GM18502 (cell line): ENCODE measurements around the gene STXBP5L.
"Not testable (repeated sequence)": the region's sequence is repeated elsewhere in the genome, so short reads cannot be mapped to it uniquely, and the experiment has no call there.

Experiments used
- ATAC-seq: cut with Tn5 transposase; IDR thresholded peaks from one replicate; pipeline ENCODE4 v1.9.1; 2021; ENCODE audit warnings: mild to moderate bottlenecking; ENCODE audit not compliant: unreplicated experiment, poor library complexity

STXBP5L gene

GRCh38 chr3:120908030-120908794 is at the start of gene STXBP5L:
Gene STXBP5L (plus strand): TSS chr3:120908205. CDS start chr3:120909579, 1,374 bp downstream.
- ATAC-seq: peak; percentile 98

DNA sequence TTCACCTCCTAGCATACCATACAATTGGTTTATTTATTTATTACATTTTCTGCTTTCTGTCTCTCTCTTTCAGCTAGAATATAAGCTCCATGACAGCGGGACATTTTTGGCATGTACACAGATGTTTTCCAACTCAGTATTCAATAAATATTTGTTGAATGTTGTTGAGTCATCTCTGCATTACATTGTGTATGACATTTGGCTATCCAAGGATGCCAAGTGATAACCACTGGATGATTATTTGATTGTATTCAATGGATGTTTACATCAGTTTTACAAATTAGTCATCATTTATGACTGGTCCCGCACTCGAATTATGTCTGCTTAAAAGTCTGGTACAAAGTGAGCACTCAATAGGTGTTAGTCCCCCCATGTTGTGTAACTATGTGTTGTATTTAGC is 49.5 kb upstream of the STXBP5L start:
- ATAC-seq: no peak

DNA sequence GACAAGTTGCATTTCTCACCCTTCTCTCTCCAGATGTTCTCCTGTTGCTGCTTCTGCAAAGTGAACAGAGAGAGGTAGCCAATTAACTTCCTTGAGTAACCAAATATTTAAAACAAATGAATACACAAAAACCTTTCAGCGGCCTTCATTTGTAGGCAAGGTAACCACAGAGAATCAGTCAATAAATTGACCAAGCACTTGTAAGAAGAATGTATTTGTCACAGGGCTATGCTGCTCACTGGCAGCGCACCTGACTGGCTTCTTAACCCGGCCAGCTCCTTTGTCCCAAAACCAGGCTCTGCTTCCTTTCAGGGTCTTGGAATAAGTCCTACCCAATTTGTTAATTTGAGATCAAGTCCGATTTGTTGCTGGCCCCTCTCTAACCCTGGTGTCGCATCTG is 43.5 kb upstream of the STXBP5L start:
- ATAC-seq: no peak

GRCh38 chr3:120875507-120875906 is 32.5 kb upstream of the STXBP5L start:
- ATAC-seq: no peak

DNA sequence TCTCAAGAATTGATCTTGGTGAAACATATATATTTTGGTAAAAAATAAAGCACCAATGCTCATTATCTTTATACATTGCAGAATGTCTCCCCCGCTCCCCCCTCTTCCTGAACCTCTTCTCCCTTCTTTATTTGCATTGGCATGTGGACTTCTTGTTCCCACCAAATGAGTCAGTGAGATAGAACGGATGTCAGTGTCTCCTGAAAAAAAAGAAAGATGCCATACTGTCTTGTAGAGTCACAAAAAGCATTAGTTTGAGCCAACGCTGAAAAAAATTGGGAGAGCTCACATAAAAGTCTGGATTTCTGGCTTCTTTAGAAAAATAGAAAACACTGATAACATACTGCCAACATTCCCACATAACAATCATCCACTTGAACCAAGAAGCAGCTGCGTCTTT is 32.0 kb upstream of the STXBP5L start:
- ATAC-seq: no peak

DNA sequence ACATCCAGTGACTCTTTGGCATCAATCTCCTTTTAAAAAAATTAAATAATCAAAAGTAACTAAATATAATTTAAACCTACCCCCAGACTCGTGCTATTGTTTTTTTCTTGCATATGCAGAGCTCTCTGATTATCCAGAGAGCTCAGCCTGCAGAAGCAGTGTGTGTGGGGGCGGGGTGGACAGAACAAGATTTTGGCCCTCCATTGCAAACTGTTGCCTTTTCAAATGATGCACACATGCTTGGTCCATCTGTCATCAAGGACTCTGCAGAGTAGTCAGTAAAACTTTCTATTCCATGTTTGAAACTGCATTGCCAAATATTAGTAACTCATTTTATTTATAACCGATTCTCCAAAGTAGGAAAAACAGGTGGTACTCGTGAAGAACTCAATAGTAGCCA is 28.6 kb upstream of the STXBP5L start:
- ATAC-seq: no peak

- ATAC-seq: no peak
Observed at GRCh38 chr3:120892921-120893320, 15.1 kb upstream of the STXBP5L start.

DNA sequence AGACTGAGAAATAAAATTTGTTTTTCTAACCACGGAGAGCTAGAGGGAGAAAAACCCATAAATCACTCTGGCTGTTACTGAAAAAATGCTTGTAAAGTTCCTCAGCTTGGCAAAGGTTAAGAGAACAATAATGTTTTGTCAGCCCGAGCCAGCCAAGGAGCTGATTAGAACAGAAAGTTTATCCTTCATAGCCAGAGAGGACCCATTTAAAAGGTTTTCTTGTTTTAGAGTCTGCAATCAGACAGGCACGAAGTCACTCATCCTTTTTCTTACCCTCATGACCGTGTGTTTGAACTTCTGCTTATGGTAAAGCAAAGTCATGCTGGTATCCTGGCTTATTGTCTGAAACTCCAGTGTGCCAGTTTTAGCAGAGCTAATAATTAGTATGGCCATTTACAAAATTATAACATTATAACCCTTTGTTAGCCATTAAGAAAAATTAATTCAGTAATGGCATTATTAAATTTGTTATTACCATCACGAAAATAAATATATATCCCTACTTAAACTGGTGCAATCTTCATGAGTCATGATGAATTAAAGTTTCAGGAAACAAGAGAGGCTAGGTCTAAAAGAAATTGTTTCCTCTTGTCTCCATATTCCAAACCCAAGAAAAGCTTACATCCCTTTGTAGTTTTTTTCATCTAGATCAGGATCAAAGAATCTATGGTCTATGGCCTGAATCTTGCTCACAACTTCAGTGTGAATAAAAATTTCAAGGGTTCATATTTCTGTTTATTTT is 13.5 kb upstream of the STXBP5L start:
- ATAC-seq: no peak

DNA sequence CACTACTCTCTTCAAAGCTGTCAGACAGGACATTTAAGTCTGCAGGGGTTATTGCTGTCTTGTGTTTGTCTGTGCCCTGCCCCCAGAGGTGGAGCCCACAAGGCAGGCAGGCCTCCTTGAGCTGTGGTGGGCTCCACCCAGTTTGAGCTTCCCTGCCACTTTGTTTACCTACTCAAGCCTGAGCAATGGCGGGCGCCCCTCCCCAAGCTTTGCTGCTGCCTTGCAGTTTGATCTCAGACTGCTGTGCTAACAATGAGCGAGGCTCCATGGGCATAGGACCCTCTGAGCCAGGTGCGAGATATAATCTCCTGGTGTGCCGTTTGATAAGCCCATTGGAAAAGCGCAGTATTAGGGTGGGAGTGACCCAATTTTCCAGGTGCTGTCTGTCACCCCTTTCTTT is 6.3 kb upstream of the STXBP5L start:
- ATAC-seq: not testable (repeated sequence)

DNA sequence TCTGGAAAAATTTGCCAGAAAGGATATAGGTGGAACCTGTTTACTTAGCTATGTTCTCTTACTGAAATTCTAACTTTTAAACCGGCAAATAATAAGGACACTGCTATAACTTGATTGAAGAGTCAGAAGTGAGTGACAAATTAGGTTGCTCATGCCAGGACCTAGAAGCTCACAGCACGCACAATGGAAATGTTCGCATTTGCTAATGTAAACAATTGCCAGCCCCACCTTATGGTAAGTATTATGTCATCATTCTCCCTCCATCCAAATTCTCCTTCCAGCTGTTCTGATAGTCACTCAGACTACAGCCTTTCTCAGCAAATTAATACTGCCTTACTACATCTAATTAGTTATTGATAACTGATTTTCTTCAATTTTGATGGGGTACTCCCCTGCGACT is 4.8 kb upstream of the STXBP5L start:
- no peak for ATAC-seq

GRCh38 chr3:120907659-120908029 is 361 bp upstream of the STXBP5L start:
- ATAC-seq: no peak

DNA sequence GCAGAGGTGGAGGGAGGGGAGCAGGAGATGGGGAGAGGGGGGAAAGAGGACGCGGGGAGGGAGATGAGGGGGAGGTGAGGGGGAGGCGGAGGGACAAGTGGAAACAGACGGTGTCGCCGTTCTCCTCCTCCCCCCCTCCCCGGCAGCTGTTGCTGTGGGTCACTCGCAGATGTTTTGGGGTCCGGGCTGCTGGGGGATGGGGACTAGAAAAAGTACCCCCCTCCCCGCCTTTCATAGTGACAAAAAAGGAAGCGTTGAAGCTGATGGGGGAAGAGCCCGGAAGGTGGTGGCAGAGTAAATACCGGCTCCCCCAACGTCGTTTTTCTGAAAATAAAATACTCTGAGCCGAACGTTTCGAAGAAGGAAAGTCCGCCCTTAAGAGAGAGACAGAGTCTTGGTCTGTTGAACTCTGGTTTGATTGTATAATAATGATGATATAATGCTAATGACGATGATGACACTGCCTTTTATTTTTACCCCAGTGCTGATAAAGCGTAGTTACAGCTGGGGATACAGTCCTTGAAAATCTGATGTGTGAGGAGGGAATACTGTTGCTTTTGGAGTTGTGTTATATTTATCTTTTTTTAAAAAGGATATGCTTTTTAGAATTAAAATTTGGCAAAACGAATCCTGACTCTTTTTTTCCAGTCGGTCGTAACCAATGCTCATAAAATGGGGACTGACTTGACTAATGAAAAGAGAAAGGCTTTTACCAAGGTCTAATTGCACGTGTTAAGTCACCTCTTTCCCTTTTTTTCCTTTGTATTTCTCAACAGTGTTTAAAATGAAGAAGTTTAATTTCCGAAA is 993 bp downstream of the STXBP5L start:
- no peak for ATAC-seq

- ATAC-seq: no peak
Observed at GRCh38 chr3:120909602-120909878, 1.5 kb downstream of the STXBP5L start.

GRCh38 chr3:120926146-120926545 is 18.1 kb downstream of the STXBP5L start:
- no peak for ATAC-seq

DNA sequence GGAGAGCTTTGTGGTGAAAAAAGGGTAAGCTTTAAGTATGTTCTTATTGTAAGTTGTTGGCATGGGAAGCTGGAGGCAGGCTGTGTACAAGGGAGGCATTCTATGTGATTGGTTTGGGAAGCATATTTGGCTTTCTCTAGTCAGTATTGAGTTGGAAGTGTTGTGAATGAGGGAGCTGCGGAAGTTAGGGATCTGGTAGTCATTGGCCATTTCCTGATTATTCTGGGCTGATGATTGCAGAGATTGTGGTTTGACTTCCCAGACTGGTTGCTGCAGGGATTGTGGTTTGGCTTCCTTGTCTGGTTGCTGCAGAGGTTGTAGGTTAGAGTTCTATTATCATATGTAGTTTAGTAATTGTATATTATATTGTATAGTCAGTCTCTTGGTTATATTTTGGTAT is 21.0 kb downstream of the STXBP5L start:
- ATAC-seq: no peak

DNA sequence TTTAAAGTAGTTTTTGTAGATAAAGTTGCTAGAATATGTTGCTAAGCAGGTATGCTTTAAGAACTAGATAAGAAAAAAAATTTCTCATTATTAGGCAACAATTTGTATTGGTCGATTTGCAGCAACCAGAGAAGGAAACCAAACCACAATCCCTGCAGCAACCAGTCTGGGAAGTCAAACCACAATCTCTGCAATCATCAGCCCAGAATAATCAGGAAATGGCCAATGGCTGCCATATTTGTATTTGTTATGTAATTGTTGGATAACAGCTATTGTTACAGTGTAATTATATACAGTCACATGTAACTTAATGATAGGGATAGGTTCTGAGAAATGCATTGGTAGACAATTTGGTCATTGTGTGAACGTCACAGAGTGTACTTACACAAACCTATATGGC is 23.6 kb downstream of the STXBP5L start:
- no peak for ATAC-seq

GRCh38 chr3:120956143-120956542 is 48.1 kb downstream of the STXBP5L start:
- no peak for ATAC-seq

DNA sequence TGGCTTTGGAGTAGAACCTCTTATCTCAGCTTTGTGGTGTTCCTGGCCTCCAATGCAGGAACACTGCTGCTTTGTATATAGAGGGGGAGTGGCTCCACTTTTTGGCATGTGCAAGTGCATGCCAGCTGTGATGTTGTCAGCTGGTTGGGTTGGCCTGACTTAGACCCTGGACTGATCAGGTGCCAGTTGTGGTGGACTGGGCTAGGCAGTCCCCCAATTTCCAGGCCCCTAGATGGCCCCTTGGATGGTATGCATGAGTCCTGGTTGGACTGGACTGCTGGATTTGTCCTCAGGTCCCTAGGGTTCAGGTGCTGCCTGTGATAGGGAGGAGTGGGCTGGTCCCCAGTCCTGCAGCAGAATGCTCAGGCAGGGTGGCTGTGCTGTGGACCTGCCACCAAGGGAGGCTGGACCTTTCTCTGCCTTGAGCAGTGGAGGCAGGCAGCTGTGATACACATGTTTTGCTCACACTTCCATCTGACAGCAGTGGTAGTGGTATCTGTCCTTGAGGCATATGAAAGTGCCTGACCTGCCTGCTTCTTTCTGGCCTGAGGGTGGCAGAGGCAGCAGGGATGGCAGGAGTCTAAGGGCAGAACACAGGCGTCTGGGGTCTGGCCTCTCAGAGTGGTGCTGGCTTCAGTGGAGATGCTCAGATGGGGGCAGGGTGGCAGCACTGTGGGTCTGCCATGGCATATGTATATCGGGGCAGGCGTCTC is 74.8 kb downstream of the STXBP5L start:
- ATAC-seq: no peak

- no peak for ATAC-seq
Observed at GRCh38 chr3:120983321-120983665, 75.3 kb downstream of the STXBP5L start.

- ATAC-seq: no peak
Observed at GRCh38 chr3:120983841-120984240, 75.8 kb downstream of the STXBP5L start.

DNA sequence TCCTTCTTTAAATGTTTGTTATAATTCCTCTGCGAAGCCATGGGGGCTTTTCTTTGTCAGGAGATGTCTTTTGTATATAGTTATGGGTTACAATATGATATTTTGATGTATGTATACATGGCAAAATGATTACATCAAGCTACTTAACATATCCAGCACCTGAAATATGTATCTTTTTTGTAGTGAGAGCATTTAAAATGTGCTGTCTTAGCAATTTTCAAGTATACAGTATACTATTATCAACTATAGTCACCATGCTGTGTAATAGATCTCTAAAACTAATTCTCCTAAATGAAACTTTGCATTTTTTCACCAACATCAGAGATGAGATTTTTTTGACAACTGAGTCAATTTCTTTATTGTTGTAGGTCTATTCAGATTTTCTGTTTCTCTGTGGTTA is 77.2 kb downstream of the STXBP5L start:
- ATAC-seq: no peak
